Neural cell (in vitro differentiated cells): ENCODE data around the gene ATG2B. TPM values are rescaled to one million over a fixed set of nuclear protein-coding genes. Genes with fewer than 3 reads are reported as not detected.

Experiments used
- H2AFZ ChIP-seq: fragments of 200-600, 300-800 bp; sonication (generic), shearing (Covaris generic); 2 replicates; pipeline ENCODE4 v1.6.0; 2014; ENCODE audit warnings: low read depth, mild to moderate bottlenecking, antibody characterized with exemption, low read length, moderate library complexity
- H3F3A ChIP-seq: fragments of 200-600 bp; shearing (Covaris generic); 2 replicates; pipeline ENCODE4 v1.6.1; 2016; ENCODE audit warnings: mild to moderate bottlenecking, moderate library complexity, mixed read lengths, antibody characterized with exemption, low read length; ENCODE audit not compliant: insufficient read depth, poor library complexity, severe bottlenecking
- H3K27ac ChIP-seq: fragments of 200-600, 300-800 bp; sonication (generic), shearing (Covaris generic); 2 replicates; pipeline ENCODE4 v1.5.1; 2014; ENCODE audit warnings: mild to moderate bottlenecking, low read length, moderate library complexity
- H3K27me3 ChIP-seq: fragments of 300-800, 200-600 bp; sonication (generic), shearing (Covaris generic); 2 replicates; pipeline ENCODE4 v1.6.0; 2014; ENCODE audit warnings: mild to moderate bottlenecking, low read depth, low read length, moderate library complexity; ENCODE audit not compliant: insufficient read depth
- H3K36me3 ChIP-seq: fragments of 300-800, 200-600 bp; sonication (generic), shearing (Covaris generic); 2 replicates; pipeline ENCODE4 v1.5.1; 2014; ENCODE audit warnings: mild to moderate bottlenecking, antibody characterized with exemption, low read length, moderate library complexity; ENCODE audit not compliant: insufficient read depth
- H3K4me2 ChIP-seq: fragments of 300-800, 200-600 bp; sonication (generic), shearing (Covaris generic); 2 replicates; pipeline ENCODE4 v1.6.0; 2014; ENCODE audit warnings: mild to moderate bottlenecking, low read length
- H3K4me3 ChIP-seq: fragments of 300-800, 200-600 bp; sonication (generic), shearing (Covaris generic); 2 replicates; pipeline ENCODE4 v1.5.1; 2014; ENCODE audit warnings: mild to moderate bottlenecking, low read length, moderate library complexity
- H3K79me2 ChIP-seq: fragments of 200-600 bp; shearing (Covaris generic); replicated peaks from 2 replicates; pipeline ENCODE4 v1.6.0; 2014; ENCODE audit warnings: mild to moderate bottlenecking, low read length, moderate library complexity; ENCODE audit not compliant: insufficient read depth
- H3K9ac ChIP-seq: fragments of 300-800, 200-600 bp; sonication (generic), shearing (Covaris generic); 2 replicates; pipeline ENCODE4 v1.6.1; 2016; ENCODE audit warnings: mild to moderate bottlenecking, low read length, mixed read lengths
- H3K9me2 ChIP-seq: fragments of 200-600 bp; shearing (Covaris generic); 2 replicates; pipeline ENCODE4 v1.6.1; 2016; ENCODE audit warnings: mild to moderate bottlenecking, low read length, mixed read lengths; ENCODE audit not compliant: insufficient read depth
- H3K9me3 ChIP-seq: fragments of 200-600, 300-800 bp; sonication (generic), shearing (Covaris generic); 2 replicates; pipeline ENCODE4 v1.6.1; 2016; ENCODE audit warnings: mild to moderate bottlenecking, mixed run types, low read length, moderate library complexity, mixed read lengths
- H4K20me1 ChIP-seq: fragments of 200-600 bp; shearing (Covaris generic); 2 replicates; pipeline ENCODE4 v1.6.1; 2016; ENCODE audit warnings: mild to moderate bottlenecking, mixed run types; ENCODE audit not compliant: insufficient read depth
- CTCF ChIP-seq: fragments of 450-650 bp; IDR thresholded peaks from 2 replicates; pipeline ENCODE4 v1.5.1; 2014; ENCODE audit warnings: antibody characterized with exemption, mild to moderate bottlenecking, moderate library complexity; ENCODE audit not compliant: poor library complexity, severe bottlenecking
- EP300 ChIP-seq: fragments of 450-650 bp; conservative IDR thresholded peaks from 2 replicates; pipeline ENCODE4 v1.6.1; 2014; ENCODE audit warnings: antibody characterized with exemption, mild to moderate bottlenecking, moderate library complexity; ENCODE audit not compliant: poor library complexity, severe bottlenecking
- EZH2 ChIP-seq: fragments of 200-600, 300-800 bp; shearing (Covaris generic), sonication (generic); IDR thresholded peaks from 2 replicates; pipeline ENCODE4 v1.6.1; 2014; ENCODE audit warnings: antibody characterized with exemption, low read length, borderline replicate concordance, mild to moderate bottlenecking; ENCODE audit not compliant: insufficient read depth, poor library complexity, severe bottlenecking
- MXI1 ChIP-seq: fragments of 450-650 bp; conservative IDR thresholded peaks from 2 replicates; pipeline ENCODE4 v1.6.1; 2014; ENCODE audit warnings: antibody characterized with exemption, mild to moderate bottlenecking; ENCODE audit not compliant: poor library complexity, severe bottlenecking
- POLR2AphosphoS5 ChIP-seq: IDR thresholded peaks from 2 replicates; pipeline ENCODE4 v1.6.1; 2012
- RAD21 ChIP-seq: fragments of 450-650 bp; conservative IDR thresholded peaks from 2 replicates; pipeline ENCODE4 v1.6.1; 2014; ENCODE audit warnings: antibody characterized with exemption, mild to moderate bottlenecking, moderate library complexity
- REST ChIP-seq: IDR thresholded peaks from 2 replicates; pipeline ENCODE4 v1.6.1; 2012; ENCODE audit warnings: borderline replicate concordance
- SMC3 ChIP-seq: fragments of 450-650 bp; conservative IDR thresholded peaks from 2 replicates; pipeline ENCODE4 v1.6.1; 2014; ENCODE audit warnings: antibody characterized with exemption, mild to moderate bottlenecking, moderate library complexity; ENCODE audit not compliant: poor library complexity
- TAF1 ChIP-seq: IDR thresholded peaks from 2 replicates; pipeline ENCODE4 v1.6.1; 2012; ENCODE audit warnings: low read depth
- polyA plus RNA-seq: library from polyadenylated mRNA; depleted of rRNA; stranded (reverse); fragments of >200 nt; gene quantifications from 2 replicates; pipeline ENCODE4 v1.2.3, GENCODE V29; 2014

The ATG2B gene
- polyA plus RNA-seq, 1 donor from 2014 or later = 16.2 TPM

- Histone ChIP-seq H3K27me3 (peaks cover 5% of the 10 kb centered on the region), H3K36me3 (no peaks in the 10 kb centered on the region), H3K27ac (no peak overlapping the region), H3K79me2 (no peaks in the 10 kb centered on the region), H3K9ac (peak overlapping the region; percentile 60), H2AFZ (peak overlapping the region; percentile 57), H4K20me1 (no peaks in the 10 kb centered on the region), H3K9me3 (no peaks in the 10 kb centered on the region), H3K4me2 (peak overlapping the region; percentile 78), H3K4me3 (peak overlapping the region; percentile 92), H3K9me2 (no peaks in the 10 kb centered on the region), H3F3A (peaks cover 4% of the 10 kb centered on the region)
- no peak for TF ChIP-seq EZH2
- TF ChIP-seq MXI1 = peak; percentile 86
- TF ChIP-seq POLR2AphosphoS5 = peak; percentile 8
These were observed 28.4 kb upstream of the ATG2B start for GRCh38 chr14:96391293-96392118.

GRCh38 chr14:96390965-96391292 is 27.8 kb upstream of the ATG2B start:
- peak overlapping the region; percentile 92 for H3K4me3 ChIP-seq
- H3K9me3 ChIP-seq = no peaks in the 10 kb centered on the region
- H3K36me3 ChIP-seq = no peaks in the 10 kb centered on the region
- H3K79me2 ChIP-seq = no peaks in the 10 kb centered on the region
- H3K27ac ChIP-seq = no peak overlapping the region
- peak overlapping the region; percentile 57 for H2AFZ ChIP-seq
- TF ChIP-seq RAD21 = no peak
- no peak for TF ChIP-seq MXI1
- TF ChIP-seq SMC3 = no peak
- TF ChIP-seq TAF1 = no peak
- no peak for TF ChIP-seq EP300
- H3K9me2 ChIP-seq = no peaks in the 10 kb centered on the region
- peaks cover 5% of the 10 kb centered on the region for H3K27me3 ChIP-seq
- H3F3A ChIP-seq = peaks cover 4% of the 10 kb centered on the region
- peak overlapping the region; percentile 78 for H3K4me2 ChIP-seq
- H3K9ac ChIP-seq = peak overlapping the region; percentile 60
- H4K20me1 ChIP-seq = no peaks in the 10 kb centered on the region

- H3K9me3 ChIP-seq = no peaks in the 10 kb centered on the region
- H3F3A ChIP-seq = no peaks in the 10 kb centered on the region
- H3K9me2 ChIP-seq = no peaks in the 10 kb centered on the region
- no peaks in the 10 kb centered on the region for H3K79me2 ChIP-seq
- no peak overlapping the region for H3K4me2 ChIP-seq
- no peak overlapping the region for H3K27ac ChIP-seq
- no peaks in the 10 kb centered on the region for H4K20me1 ChIP-seq
- H3K27me3 ChIP-seq = no peaks in the 10 kb centered on the region
- no peaks in the 10 kb centered on the region for H3K36me3 ChIP-seq
- H3K9ac ChIP-seq = no peak overlapping the region
- H2AFZ ChIP-seq = no peak overlapping the region
- H3K4me3 ChIP-seq = no peak overlapping the region
- TF ChIP-seq CTCF (no peak), RAD21 (no peak), SMC3 (no peak), EZH2 (no peak), MXI1 (no peak), REST (no peak), POLR2AphosphoS5 (no peak), EP300 (no peak), TAF1 (no peak)
These were observed 22.2 kb upstream of the ATG2B start for GRCh38 chr14:96385385-96385784.
